Right lobe of liver (tissue), 6 donors: ENCODE measurements around the gene GOLPH3L. TPM values are rescaled to one million over a fixed set of nuclear protein-coding genes. Genes with fewer than 3 reads are reported as not detected.
A peak's percentile ranks its signal among the peaks of the same experiment; 100 is the strongest.

Experiments
- ATAC-seq, 4 donors: fragments of 200-7000 bp; cut with Tn5 transposase; one replicate each; pipeline ENCODE4 v1.9.1; 2020; ENCODE audit warnings: mild to moderate bottlenecking in 4 of 4, moderate library complexity in 4 of 4
- DNase-seq, 3 donors: peaks; one replicate each; pipeline ENCODE4 v3.0.0-alpha.2; 2020
- H3K27ac ChIP-seq, 3 donors: fragments of 200-600 bp; one replicate each; pipeline ENCODE4 v1.8.0; 2022
- H3K27me3 ChIP-seq, 2 donors: fragments of 200-600 bp; one replicate each; pipeline ENCODE4 v1.8.0; 2022
- H3K36me3 ChIP-seq, 4 donors: fragments of 200-600 bp; sonication (generic) in 1 of 4; one replicate each; pipeline versions ENCODE4 v1.5.1 to v1.8.0; 2017 to 2022; ENCODE audit warnings: control low read depth in 1 of 4
- H3K4me1 ChIP-seq, 4 donors: fragments of 200-600 bp; sonication (generic) in 1 of 4; one replicate each; pipeline versions ENCODE4 v1.5.1 to v1.8.0; 2017 to 2022; ENCODE audit warnings: control low read depth in 1 of 4
- H3K4me3 ChIP-seq, 3 donors: fragments of 200-600 bp; one replicate each; pipeline ENCODE4 v1.8.0; 2022
- H3K9me3 ChIP-seq, 4 donors: fragments of 200-600 bp; sonication (generic) in 1 of 4; one replicate each; pipeline versions ENCODE4 v1.5.1 to v1.8.0; 2017 to 2022; ENCODE audit warnings: control low read depth in 1 of 4
- POLR2A ChIP-seq: fragments of 450-650 bp; IDR thresholded peaks from one replicate; pipeline ENCODE4 v1.6.1; 2017; ENCODE audit warnings: antibody characterized with exemption, mild to moderate bottlenecking
- WGBS: methylation state at CpG from one replicate; pipeline ENCODE4 v1.1.6; 2018; ENCODE audit warnings: low coverage, low lambda C conversion rate; ENCODE audit not compliant: insufficient coverage; ENCODE audit errors: missing lambda C conversion rate; 5-methylcytosine and 5-hydroxymethylcytosine counted together
- intact Hi-C, 2 donors: fragments of 100-400 bp; cut with DNase I; formaldehyde crosslinking; loops; one replicate each; pipeline versions ENCODE4 v1.11.2 to v1.14.1; 2022
- total RNA-seq, 6 experiments: library from RNA; depleted of rRNA in 2 of 6; stranded (reverse); fragments of >200 nt in 2 of 6; fragmentation: NEBNext Ultra II Directional in 3 of 6; extraction: Animal tissue kit (Norgen Biotek cat#: 25700) in 3 of 6; gene quantifications; one replicate each; pipeline versions ENCODE4 v1.1.0 to v1.2.4, GENCODE V29; 2016 to 2023
- TF ChIP-seq, protein P1 (sequence below), 4 donors: fragments of 200-600 bp in 3 of 4; fragments of 450-650 bp in 1 of 4; IDR thresholded peaks; one replicate each; pipeline versions ENCODE4 v1.5.1 to v1.8.0; 2016 to 2022; ENCODE audit warnings: antibody characterized with exemption in 4 of 4, mild to moderate bottlenecking in 2 of 4
- donor health status: DM: no; HTN: yes; CAD: no.
- donor health status: DM: no; HTN: no; CAD: no.
- donor health status: DM: no; HTN: no; CAD: no.
- donor health status: DM: no; HTN: yes; CAD: no.
- donor health status: DM: no; HTN: yes; CAD: no.

GOLPH3L gene
- total RNA-seq, 6 experiments from 2014 or later: 4.1 to 15.3 (median 11.2) TPM

DNA sequence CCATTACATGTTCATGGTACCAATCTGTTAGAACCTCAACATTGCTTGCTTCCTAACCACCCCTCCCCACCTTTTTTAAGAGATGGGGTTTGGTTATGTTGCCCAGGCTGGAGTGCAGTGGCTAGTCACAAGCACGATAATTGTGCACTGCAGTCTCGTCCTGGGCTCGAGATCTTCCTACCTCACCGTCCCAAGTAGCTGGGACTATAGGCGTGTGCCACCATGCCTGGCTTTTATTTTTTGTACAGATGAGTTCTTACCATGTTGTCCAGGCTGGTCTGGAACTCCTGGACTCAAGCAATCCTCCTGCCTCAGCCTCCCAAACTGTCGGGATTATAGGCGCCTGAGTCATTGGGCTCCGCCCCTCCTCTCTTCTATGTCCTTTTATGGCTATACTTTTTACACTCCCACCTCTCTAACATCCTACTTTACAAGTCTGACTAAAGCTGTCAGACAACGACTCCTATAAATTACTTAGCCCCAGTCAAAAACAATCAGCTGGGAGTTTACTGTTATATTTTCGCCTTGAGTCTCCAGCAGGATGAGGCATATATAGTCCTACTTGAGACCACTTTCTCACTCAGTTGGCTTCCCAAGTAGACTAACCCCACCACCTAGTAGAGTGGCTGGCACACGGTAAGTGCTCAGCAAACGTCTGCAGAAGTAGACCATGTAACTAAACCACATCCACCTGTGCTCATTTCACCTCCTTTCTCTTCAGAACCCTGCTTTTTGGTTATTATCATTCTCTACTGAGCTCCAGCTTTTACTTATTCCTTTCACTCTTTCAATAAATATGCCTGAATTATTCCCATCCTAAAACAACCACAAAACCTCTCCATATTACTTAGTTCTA is 81.4 kb downstream of the GOLPH3L start:
- intact Hi-C loops: loop anchor here in 1 of 2 donors (5.0 kb wide), 1 partner anchor 53 kb away; no protein-coding TSS in a partner anchor
- 82% methylated on average over 8 of the region's 12 CpGs for WGBS
- no peak overlapping the region for H3K4me3 ChIP-seq
- no peak for ATAC-seq
- peaks cover 0 to 1% (median 0%) of the 10 kb centered on the region in 4 donors for H3K36me3 ChIP-seq
- no peak for TF ChIP-seq POLR2A
- TF ChIP-seq, protein P1, sequence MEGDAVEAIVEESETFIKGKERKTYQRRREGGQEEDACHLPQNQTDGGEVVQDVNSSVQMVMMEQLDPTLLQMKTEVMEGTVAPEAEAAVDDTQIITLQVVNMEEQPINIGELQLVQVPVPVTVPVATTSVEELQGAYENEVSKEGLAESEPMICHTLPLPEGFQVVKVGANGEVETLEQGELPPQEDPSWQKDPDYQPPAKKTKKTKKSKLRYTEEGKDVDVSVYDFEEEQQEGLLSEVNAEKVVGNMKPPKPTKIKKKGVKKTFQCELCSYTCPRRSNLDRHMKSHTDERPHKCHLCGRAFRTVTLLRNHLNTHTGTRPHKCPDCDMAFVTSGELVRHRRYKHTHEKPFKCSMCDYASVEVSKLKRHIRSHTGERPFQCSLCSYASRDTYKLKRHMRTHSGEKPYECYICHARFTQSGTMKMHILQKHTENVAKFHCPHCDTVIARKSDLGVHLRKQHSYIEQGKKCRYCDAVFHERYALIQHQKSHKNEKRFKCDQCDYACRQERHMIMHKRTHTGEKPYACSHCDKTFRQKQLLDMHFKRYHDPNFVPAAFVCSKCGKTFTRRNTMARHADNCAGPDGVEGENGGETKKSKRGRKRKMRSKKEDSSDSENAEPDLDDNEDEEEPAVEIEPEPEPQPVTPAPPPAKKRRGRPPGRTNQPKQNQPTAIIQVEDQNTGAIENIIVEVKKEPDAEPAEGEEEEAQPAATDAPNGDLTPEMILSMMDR (IDR thresholded peaks at IDR 0.05): no peak
- H3K9me3 ChIP-seq: no peaks in the 10 kb centered on the region
- no peaks in the 10 kb centered on the region for H3K27me3 ChIP-seq
- peaks cover 0 to 60% (median 27%) of the 10 kb centered on the region in 4 donors for H3K4me1 ChIP-seq
- peak overlapping the region; percentile 81 to 97 (median 89) for H3K27ac ChIP-seq
- no peak for DNase-seq

GRCh38 chr1:150613061-150613920 is 83.7 kb downstream of the GOLPH3L start:
- TF ChIP-seq, protein P1 (IDR thresholded peaks at IDR 0.05): no peak
- peak; percentile 54 for TF ChIP-seq POLR2A
- intact Hi-C loops: loop anchor here in 1 of 2 donors (5.0 kb wide), 1 partner anchor 36 kb away; the partner anchor contains the start of gene MCL1
- H3K4me3 ChIP-seq: no peak overlapping the region
- DNase-seq (peak in 1 of 3 donors; percentile 61), ATAC-seq (peak; percentile 49 to 69 (median 58))
- H3K9me3 ChIP-seq: no peaks in the 10 kb centered on the region
- H3K27ac ChIP-seq: peak overlapping the region; percentile 81 to 97 (median 89)
- peaks cover 0 to 45% (median 20%) of the 10 kb centered on the region in 4 donors for H3K4me1 ChIP-seq
- no peaks in the 10 kb centered on the region for H3K36me3 ChIP-seq
- 18% methylated on average over 11 of the region's 12 CpGs for WGBS
- H3K27me3 ChIP-seq: no peaks in the 10 kb centered on the region

- intact Hi-C loops: loop anchor here in 1 of 2 donors (5.0 kb wide), 1 partner anchor 35 kb away; the partner anchor contains the start of gene MCL1
- no peak overlapping the region for H3K4me3 ChIP-seq
Measured at GRCh38 chr1:150612014-150612345, 85.0 kb downstream of the GOLPH3L start.

GRCh38 chr1:150610576-150610975 is 86.4 kb downstream of the GOLPH3L start:
- ATAC-seq (no peak), DNase-seq (no peak)
- Histone ChIP-seq H3K4me3 (no peak overlapping the region), H3K27me3 (no peaks in the 10 kb centered on the region), H3K9me3 (no peaks in the 10 kb centered on the region), H3K36me3 (no peaks in the 10 kb centered on the region), H3K4me1 (peaks cover 0 to 45% (median 20%) of the 10 kb centered on the region in 4 donors), H3K27ac (peak overlapping the region; percentile 81 to 97 (median 89))
- TF ChIP-seq POLR2A: no peak
- TF ChIP-seq, protein P1 (IDR thresholded peaks at IDR 0.05): no peak
- 93% methylated on average over 3 of the region's 4 CpGs for WGBS
- intact Hi-C loops: loop anchor here in 1 of 2 donors (5.0 kb wide), 1 partner anchor 33 kb away; the partner anchor contains the start of gene MCL1

More at GRCh38 chr1:150612014-150612345, 85.0 kb downstream of the GOLPH3L start:
- Histone ChIP-seq H3K4me1 (peaks cover 0 to 45% (median 20%) of the 10 kb centered on the region in 4 donors), H3K27me3 (no peaks in the 10 kb centered on the region), H3K36me3 (no peaks in the 10 kb centered on the region), H3K27ac (peak overlapping the region; percentile 81 to 97 (median 89)), H3K9me3 (no peaks in the 10 kb centered on the region)
- ATAC-seq (no peak), DNase-seq (no peak)
- TF ChIP-seq, protein P1 (IDR thresholded peaks at IDR 0.05): no peak
- no peak for TF ChIP-seq POLR2A
- WGBS: 28% methylated on average over 3 of the region's 3 CpGs
